NCI-H524 (cell line): ENCODE results near the gene IFT27.

Experiments used
- DNase-seq, 2 experiments: peaks; one replicate each; lab custom pipeline; 2025; lab: John Stamatoyannopoulos, UW

IFT27 gene, protein sequence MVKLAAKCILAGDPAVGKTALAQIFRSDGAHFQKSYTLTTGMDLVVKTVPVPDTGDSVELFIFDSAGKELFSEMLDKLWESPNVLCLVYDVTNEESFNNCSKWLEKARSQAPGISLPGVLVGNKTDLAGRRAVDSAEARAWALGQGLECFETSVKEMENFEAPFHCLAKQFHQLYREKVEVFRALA

GRCh38 chr22:36775964-36776669 is at the start of gene IFT27:
Gene IFT27 (minus strand): TSS chr22:36776119. CDS start chr22:36775707, 412 bp downstream.
- peak; percentile 100 for DNase-seq

DNA sequence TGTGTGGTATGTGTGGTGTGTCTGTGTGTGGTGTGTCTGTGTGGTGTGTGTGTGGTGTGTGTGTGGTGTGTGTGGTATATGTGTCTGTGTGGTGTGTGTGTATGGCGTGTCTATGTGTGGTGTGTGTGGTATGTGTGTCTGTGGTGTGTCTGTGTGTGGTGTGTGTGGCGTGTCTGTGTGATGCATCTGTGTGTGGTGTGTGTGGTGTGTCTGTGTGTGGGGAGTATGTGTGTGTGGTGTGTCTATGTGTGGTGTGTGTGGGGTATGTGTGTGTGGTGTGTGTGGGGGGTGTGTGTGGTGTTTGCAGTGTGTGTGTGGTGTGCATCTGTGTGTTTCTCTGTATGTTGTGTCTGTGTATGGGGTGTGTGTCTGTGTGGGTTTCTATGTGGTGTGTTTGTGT is 48.7 kb upstream of the IFT27 start:
- no peak for DNase-seq

DNA sequence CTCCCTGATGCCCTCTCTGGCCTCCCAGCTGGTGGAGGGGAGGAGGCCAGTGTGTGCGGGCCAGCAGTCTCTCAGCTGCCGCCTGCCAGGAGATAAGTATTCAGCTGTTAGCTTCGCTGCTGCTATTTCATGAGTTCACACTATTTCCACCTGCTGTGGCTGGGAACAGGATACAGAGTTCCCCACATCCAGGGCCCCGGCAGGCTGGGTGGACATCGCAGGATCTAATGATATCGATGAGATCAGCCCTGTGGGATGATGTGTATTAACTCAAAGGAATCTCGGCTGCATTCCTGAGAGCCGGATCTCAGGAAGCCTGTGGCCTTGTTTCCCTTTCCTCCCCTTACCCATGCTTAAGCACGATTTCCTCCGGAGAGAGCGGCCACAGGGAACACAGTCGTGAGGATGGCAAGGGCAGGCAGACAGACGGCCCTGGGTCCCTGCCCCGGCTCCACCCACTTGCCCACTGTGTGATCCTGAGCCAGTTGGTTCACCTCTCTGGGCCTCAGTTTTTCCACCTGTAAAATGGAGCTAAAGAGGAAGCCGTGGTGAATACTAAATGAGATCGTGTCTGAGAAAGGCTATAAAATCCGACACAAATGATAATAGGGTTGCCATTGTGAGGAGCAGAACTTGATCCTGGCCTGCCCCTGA is 47.4 kb upstream of the IFT27 start:
- peak in 1 of 2 experiments; percentile 5 for DNase-seq

DNA sequence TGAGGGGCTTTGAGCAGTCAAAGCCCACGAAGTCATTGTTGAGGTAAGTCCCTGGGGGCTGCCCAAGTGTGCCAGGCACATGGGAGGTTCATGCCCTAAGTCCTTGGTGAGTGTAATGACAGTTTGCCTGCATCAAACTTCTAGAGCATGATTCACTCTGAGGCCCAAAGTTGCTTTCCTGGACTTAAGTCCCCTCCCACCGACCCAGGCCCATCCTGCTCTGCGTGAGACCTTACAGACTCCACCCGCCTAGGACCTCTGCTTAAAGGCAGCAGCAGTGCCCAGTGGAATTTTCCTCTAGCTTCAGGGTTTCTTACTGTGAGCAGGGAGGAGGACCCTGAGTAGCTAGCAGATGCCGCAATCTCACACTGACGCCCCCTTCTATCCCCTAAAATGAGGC is 46.7 kb upstream of the IFT27 start:
- DNase-seq: no peak

- DNase-seq: no peak
These were observed 43.2 kb upstream of the IFT27 start for GRCh38 chr22:36819112-36819511.

GRCh38 chr22:36818010-36818642 is 42.2 kb upstream of the IFT27 start:
- DNase-seq: peak; percentile 26 to 65

- DNase-seq: no peak
These were observed 41.6 kb upstream of the IFT27 start for GRCh38 chr22:36817525-36817848.

DNA sequence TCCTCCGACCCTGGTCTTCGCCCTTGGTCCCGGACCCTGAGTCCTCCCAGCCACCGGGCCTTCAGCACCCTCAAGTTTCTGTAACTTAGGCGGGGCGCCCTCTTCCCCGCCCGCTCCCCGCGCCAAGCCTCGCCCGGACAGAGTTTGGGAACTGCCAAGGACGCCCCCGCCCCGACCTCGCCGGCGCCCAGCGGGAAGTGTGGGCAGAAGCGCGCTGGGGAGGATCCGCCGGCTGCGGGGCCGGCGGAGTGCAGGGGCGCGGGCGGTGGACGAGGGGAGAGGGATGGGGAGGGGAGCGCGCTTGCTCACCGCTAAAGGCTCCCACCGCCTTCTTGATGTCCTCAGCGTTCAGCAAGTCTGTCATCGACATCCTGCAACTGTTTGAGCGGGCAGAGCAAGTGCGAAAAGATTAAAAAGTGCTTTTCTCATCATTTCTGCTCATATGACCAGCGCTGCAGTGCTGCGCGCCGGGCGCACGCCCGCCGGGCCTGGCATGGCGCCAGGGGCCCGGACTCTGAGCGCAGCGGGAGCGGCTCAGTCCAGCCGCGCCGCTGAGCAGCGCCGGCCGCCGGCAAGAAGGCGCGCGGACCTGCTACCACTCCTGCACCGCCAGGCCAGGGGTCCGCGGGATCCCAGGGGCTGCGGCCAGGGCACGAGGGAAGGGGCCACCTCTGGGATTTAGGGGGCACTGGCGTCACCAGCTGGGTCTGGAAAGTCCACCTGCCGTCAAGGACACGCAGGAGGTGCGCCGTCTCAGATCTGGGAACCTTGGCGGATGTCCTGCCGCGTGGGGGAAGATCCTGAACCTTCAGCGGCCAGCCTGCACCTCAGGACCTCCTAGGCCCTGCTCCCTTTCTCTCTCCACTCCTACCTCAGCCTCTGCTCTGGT is 41.0 kb upstream of the IFT27 start, which contains the start of gene PVALB:
TSS of gene PVALB (minus strand) at position 400 of the 889 bp plus-strand sequence. CDS start at position 370, 30 bp downstream.
- peak in 1 of 2 experiments; percentile 62 for DNase-seq

DNA sequence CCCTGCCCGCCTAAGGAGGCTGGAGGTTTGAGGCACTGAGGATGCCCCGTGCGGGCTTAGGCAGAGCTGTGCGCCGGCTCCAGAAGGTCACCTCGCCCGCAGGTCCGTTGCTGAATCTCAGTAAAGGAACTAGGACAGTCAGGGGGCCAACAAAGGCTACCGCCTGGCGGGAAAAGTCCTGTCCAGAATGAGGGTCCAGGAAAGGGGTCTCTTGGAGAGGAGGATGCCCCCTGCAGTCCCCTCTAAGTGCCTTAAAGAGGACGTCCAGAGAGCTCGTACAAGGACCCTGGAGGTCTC is 40.4 kb upstream of the IFT27 start:
- no peak for DNase-seq

- peak in 1 of 2 experiments; percentile 52 for DNase-seq
These were observed 39.8 kb upstream of the IFT27 start for GRCh38 chr22:36815558-36816338.

DNA sequence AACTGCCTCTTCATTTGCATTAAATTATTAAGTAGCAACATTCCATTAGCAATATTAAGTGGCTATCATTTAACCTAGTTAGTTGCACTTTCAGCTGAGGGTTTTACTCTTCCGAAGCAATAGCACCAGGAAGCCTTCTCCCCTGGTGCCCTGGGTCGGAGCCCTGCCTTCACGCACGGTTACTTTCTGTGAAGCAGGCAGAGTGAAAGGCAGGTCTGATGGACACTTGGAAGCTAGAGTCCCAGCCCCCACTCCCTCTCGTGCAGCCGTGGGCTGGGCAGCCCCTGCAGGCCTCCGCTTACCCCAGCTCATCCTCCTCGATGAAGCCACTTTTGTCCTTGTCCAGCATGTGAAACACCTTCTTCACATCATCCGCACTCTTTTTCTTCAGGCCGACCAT is 38.9 kb upstream of the IFT27 start:
- DNase-seq: no peak

- no peak for DNase-seq
These were observed 35.3 kb upstream of the IFT27 start for GRCh38 chr22:36811094-36811800.

- no peak for DNase-seq
These were observed 33.4 kb upstream of the IFT27 start for GRCh38 chr22:36809351-36809750.

DNA sequence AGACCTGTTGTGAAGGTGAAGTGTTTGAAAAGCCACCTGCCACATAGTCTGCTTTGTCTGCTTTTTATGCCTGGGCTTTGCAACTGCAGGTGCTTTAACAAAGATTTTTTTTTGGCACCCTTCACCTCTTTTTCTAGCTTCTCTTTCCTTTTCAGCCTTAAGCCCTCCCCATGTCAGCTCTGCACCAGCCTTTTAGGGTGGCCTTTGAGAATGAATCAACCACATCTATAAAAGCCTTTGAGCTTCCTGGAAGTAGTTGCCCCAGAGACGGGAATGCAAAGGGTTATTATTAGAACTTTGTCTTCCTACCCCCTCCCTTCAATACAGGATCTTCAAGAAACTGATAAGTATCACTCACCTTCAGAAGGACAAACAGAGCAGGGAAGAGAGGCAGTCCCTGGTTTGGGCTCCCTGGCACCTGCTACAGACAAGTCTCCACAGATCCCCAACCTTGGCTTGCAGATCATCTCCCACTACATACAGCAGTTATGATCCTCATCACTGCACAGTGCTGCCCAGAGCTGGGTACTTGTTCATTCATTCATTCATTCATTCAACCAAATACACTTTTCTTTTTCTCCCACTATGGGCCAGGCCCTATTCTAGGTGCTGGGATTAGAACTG is 32.9 kb upstream of the IFT27 start:
- DNase-seq: no peak

GRCh38 chr22:36807627-36808026 is 31.7 kb upstream of the IFT27 start:
- peak in 1 of 2 experiments; percentile 17 for DNase-seq

GRCh38 chr22:36806835-36807234 is 30.9 kb upstream of the IFT27 start:
- peak; percentile 31 to 91 for DNase-seq

DNA sequence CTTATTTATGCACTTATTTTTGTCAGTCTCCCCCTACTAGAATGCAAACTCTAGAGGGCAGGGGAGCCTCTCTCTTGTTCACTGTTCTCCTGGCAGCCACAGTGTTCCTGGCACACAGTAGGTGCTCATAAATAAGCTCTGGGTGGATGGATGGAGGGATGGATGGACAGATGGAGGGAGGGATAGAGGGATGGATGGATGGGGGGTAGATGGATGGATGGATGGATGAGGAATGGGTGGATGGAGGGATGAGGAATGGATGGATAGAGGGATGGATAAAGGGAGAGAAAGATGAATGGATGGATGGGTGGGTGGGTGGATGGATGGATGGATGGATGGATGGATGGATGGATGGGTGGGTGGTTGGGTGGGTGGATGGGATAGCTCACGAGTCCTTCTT is 27.4 kb upstream of the IFT27 start:
- DNase-seq: no peak

DNA sequence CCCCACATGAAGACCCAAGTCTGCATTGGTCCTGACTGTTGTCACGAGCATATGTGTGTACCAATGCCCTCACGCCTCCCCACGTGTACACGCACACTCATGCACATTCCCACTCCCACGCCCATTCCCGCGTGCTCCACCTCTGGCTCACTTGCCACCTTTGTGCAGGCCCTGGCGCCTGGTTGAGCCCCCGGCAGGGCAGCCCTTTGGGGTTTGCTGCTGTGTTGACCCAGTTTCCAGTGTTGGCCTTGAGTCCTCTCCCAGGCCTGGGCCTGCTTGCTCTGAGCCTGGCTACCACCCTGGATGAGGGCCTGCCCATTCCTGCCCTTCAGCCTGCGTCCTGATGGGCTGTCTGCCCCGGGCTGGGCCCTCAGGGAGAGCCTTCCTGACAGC is 22.8 kb upstream of the IFT27 start:
- DNase-seq: no peak

GRCh38 chr22:36797911-36798673 is 22.2 kb upstream of the IFT27 start:
- no peak for DNase-seq
